ENCODE data around the gene C5orf46.
"Not testable (repeated sequence)": the region's sequence is repeated elsewhere in the genome, so short reads cannot be mapped to it uniquely, and the experiment has no call there.

The C5orf46 gene

GRCh38 chr5:147906326-147907095 is at the start of gene C5orf46:
Gene C5orf46 (minus strand): TSS chr5:147906538. CDS start chr5:147906501, 37 bp downstream.
- in situ Hi-C loops (cut with MboI; ENCODE audit: low sequenced_read_pairs) = no loop called here

- in situ Hi-C loops (cut with MboI; ENCODE audit: low sequenced_read_pairs) = no loop called here
These were observed 48.6 kb upstream of the C5orf46 start for GRCh38 chr5:147954971-147955370.

GRCh38 chr5:147949711-147950573 is 43.6 kb upstream of the C5orf46 start:
- in situ Hi-C loops (cut with MboI; ENCODE audit: low sequenced_read_pairs) = no loop called here

DNA sequence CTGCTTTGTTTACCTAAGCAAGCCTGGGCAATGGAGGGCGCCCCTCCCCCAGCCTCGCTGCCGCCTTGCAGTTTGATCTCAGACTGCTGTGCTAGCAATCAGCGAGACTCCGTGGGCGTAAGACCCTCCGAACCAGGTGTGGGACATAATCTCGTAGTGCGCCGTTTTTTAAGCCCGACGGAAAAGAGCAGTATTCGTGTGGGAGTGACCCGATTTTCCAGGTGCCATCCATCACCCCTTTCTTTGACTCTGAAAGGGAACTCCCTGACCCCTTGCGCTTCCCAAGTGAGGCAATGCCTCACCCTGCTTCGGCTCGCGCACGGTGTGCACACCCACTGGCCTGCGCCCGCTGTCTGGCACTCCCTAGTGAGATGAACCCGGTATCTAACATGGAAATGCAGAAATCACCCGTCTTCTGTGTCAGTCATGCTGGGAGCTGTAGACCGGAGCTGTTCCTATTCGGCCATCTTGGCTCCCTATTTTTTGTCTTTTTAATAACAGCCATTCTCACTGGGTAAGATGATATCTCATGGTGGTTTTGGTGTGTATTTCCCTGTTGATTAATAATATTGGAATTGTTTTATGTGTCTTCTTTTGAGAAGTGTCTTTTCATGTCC is 40.4 kb upstream of the C5orf46 start:
- in situ Hi-C loops (cut with MboI; ENCODE audit: low sequenced_read_pairs) = not testable (repeated sequence)

DNA sequence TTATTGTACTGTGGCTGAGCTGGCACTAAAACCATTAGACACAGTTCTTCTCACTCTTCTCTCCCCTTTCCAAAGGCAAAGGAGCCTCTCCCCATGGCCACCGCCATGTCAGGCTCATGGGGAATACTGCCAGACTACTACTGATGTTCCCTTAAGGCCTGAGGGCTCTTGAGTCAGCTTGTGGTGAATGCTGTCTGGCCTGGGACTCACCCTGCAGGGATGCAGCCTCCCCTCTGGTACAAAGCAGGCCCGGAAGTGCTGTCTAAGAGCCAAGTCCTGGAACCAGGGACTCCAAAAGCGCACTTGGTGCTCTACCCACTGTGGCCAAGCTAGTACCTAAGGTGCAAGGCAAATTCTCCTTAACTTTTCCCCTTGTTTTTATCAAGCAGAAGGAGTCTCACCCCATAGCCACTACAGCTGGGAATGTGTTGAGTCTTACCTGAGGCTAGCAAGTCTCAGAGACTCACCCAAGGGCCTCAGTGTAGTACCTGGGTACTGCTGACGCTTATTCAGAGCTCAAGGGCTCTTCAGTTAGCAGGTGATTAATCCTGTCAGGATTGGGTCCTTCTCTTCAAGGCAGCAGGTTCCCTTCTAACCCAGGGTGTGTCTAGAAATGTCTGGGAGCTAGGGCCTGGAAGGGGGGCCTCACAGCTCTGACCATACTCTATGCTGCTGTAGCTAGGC is 33.2 kb upstream of the C5orf46 start:
- in situ Hi-C loops (cut with MboI; ENCODE audit: low sequenced_read_pairs) = no loop called here

- in situ Hi-C loops (cut with MboI; ENCODE audit: low sequenced_read_pairs) = no loop called here
These were observed 28.7 kb upstream of the C5orf46 start for GRCh38 chr5:147935032-147935431.

GRCh38 chr5:147930769-147931168 is 24.4 kb upstream of the C5orf46 start:
- in situ Hi-C loops (cut with MboI; ENCODE audit: low sequenced_read_pairs) = no loop called here

DNA sequence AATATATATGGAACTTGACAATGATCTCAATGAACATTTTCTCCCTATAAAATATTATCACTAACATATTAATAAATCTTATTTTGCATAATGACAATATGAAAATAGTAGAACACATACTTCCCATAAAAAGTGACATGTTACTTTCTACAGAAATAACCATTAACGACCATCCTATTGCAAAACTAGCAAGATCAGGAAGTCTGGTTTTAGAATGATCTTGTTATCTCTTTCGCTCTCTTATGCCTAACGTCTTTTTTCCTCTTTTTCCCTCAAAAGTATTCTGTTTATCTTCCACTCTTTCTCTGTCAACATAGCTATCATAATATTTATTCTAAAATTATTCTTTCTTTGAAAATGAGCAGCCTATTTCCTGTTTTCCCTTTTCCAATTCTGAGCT is 21.6 kb upstream of the C5orf46 start:
- in situ Hi-C loops (cut with MboI; ENCODE audit: low sequenced_read_pairs) = no loop called here

- in situ Hi-C loops (cut with MboI; ENCODE audit: low sequenced_read_pairs) = no loop called here
These were observed 18.7 kb upstream of the C5orf46 start for GRCh38 chr5:147925020-147925419.

GRCh38 chr5:147921136-147921535 is 14.8 kb upstream of the C5orf46 start:
- in situ Hi-C loops (cut with MboI; ENCODE audit: low sequenced_read_pairs) = no loop called here

DNA sequence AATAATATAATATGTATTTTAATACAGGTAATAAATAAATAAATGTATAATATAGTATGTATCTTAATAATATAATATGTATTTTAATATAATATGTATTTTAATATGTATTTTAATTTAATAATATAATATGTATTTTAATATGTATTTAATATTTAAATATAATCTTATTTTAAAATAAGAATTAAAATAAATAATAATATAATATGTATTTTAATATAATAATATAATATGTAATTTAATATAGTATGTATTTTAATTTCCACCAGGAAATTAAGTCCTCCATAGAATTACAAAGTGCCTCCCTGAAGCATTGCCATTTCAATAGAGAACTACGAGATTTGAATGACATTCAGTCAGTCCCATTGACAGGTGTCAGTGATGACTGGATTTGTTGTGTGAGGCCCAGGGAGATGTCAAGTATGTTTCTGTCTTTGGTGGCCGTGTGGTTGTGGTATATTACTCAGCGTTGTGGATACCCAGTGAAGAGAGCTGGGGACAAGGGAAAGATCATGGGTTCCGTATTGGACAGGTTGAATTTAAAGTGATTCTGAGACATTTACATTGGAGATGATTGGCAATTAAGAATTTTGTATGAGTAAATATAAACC is 14.2 kb upstream of the C5orf46 start:
- in situ Hi-C loops (cut with MboI; ENCODE audit: low sequenced_read_pairs) = no loop called here

- in situ Hi-C loops (cut with MboI; ENCODE audit: low sequenced_read_pairs) = no loop called here
These were observed 12.6 kb upstream of the C5orf46 start for GRCh38 chr5:147918899-147919298.

DNA sequence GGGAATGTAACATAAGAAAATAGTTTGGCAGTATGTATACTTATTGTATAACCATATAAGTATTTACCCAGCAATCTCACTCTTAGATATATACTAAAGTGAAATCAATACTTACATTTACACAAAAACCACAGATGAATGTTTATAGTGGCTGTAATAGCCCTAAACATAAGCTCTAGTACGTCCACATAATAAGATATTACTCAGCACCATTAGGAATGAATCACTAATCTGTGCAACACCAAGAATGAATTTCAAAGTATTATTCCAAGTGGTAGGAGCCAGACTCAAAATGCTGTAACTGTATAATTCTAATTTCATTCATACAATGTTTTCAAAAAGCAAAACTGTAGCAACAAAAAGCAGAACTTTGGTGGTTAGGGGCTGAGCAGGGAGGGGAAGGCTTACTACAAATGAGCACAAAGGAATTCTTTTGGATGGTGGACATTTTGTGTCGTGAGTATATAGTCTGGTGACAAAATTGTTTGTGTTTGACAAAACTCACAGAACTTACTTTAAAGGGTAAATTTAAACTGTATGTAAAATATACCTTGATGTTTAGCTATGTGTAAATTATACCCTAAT is 11.9 kb upstream of the C5orf46 start:
- in situ Hi-C loops (cut with MboI; ENCODE audit: low sequenced_read_pairs) = no loop called here

DNA sequence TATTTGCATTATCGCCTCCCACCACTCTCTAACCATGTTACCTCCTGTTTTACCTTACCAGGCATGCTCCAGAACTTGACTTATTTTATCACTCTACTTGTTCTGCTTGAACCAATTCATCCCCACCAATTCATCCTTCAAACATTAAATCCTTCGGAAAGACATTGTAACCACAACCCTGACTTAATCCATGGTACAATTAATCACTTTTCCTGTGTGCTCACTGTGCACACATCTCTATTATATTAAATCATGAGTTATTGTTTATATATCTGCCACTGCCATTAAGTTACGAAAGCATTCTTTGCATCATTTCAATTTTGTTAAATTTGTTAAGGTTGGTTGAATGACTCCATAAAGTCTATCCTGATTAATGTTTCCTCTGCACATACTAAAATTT is 7.4 kb upstream of the C5orf46 start:
- in situ Hi-C loops (cut with MboI; ENCODE audit: low sequenced_read_pairs) = no loop called here

- in situ Hi-C loops (cut with MboI; ENCODE audit: low sequenced_read_pairs) = no loop called here
These were observed 5.7 kb upstream of the C5orf46 start for GRCh38 chr5:147912011-147912410.

- in situ Hi-C loops (cut with MboI; ENCODE audit: low sequenced_read_pairs) = no loop called here
These were observed 5.1 kb upstream of the C5orf46 start for GRCh38 chr5:147911427-147911826.

DNA sequence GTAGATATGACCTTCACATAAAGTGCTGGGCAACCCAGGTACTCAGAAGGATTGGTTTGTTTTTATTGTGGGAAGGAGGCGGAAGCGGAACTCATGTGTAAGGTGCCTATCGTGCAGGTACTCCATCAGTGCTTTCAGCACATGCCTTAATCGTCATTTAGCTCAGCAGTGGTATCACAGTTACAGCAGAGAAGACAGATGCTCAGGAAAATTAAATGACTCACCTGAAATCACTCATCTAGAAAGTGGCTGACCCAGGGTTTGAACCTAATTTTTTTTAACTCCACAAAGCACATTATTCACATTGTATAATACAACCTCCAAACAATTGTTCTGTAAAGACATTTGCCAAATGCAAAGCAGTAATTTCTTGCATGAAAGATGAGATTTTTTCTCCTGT is 2.2 kb downstream of the C5orf46 start:
- in situ Hi-C loops (cut with MboI; ENCODE audit: low sequenced_read_pairs) = no loop called here

DNA sequence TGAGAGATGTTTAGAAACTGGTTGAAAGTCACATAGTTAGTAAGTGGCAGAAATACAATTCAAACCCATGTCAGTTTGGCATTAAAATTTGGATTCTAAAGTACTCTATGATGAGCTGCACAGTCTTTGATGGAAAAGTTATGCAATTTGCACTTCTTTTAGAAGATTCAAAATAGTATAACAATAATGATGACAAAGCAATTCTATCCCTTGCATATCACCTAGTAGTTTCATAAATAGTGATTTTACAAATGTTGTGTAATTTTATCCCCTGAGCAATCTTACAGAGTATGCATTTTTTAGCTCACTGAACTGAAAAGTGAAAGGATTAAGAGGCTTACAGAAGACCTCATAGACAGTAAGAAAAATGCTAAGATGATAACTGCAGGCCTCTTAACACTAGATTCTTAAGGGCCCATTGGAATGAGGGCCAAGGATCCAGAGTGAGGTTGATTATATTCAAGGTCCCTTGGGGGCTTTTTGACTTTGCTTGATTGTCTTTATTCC is 3.7 kb downstream of the C5orf46 start:
- in situ Hi-C loops (cut with MboI; ENCODE audit: low sequenced_read_pairs) = no loop called here

DNA sequence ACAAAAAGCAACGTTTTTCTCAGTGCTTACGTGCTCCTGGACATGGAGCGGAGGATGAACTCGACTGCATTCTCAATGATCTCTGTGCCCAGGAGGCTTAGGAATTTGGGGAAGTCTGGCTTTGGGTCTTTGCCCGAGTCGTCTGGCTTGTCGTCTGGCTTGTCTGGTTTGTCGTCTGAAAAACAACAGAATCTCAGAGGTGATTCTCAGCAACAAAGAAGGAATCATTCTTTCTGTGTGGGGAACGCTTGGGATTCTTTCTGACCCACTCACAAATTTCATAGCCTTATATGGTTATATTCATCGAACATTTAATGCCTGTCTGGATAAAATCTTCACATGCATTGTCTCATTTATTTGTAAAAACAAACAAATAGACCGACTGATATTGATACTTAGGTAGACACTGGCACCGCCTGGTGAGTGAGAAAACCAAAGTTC is 4.7 kb downstream of the C5orf46 start:
- in situ Hi-C loops (cut with MboI; ENCODE audit: low sequenced_read_pairs) = no loop called here

- in situ Hi-C loops (cut with MboI; ENCODE audit: low sequenced_read_pairs) = no loop called here
These were observed 7.4 kb downstream of the C5orf46 start for GRCh38 chr5:147898875-147899401.

Data from HL-60/S4 treated with phorbol 12-myristate 13-acetate at 8.2 ng/mL for 4 days and 3 days (cell line).